Calu3 (cell line): ENCODE measurements around the gene PLEK2. TPM values are rescaled to one million over a fixed set of nuclear protein-coding genes. Genes with fewer than 3 reads are reported as not detected.

Experiments used
- BruUV-seq: library from RNA; stranded (reverse); fragments of 400-500 nt; replicated peaks from 2 replicates; lab custom pipeline; 2021; lab: Mats Ljungman, UMichigan
- CTCF ChIA-PET: fragments of 300-600 bp; sonication (Branson Sonifier 250); formaldehyde crosslinking; loops from one replicate; lab custom pipeline; 2022; ENCODE audit warnings: antibody characterized with exemption; lab: Charles Lee
- DNase-seq: peaks from one replicate; pipeline ENCODE4 v3.0.0; 2022
- H3K27ac Mint-ChIP-seq: one replicate; pipeline ENCODE4 v1.8.0; 2022; ENCODE audit warnings: mixed read lengths; ENCODE audit not compliant: unreplicated experiment
- H3K27me3 Mint-ChIP-seq: one replicate; pipeline ENCODE4 v1.8.0; 2022; ENCODE audit warnings: mixed read lengths; ENCODE audit not compliant: unreplicated experiment
- H3K36me3 Mint-ChIP-seq: one replicate; pipeline ENCODE4 v1.8.0; 2022; ENCODE audit warnings: mild to moderate bottlenecking, moderate library complexity, mixed read lengths; ENCODE audit not compliant: insufficient read depth, unreplicated experiment
- H3K4me1 Mint-ChIP-seq: one replicate; pipeline ENCODE4 v1.8.0; 2022; ENCODE audit warnings: mild to moderate bottlenecking, low read depth, mixed read lengths; ENCODE audit not compliant: unreplicated experiment
- H3K4me3 Mint-ChIP-seq: one replicate; pipeline ENCODE4 v1.8.0; 2022; ENCODE audit warnings: mild to moderate bottlenecking, low read depth, moderate library complexity, mixed read lengths; ENCODE audit not compliant: unreplicated experiment
- H3K9me3 Mint-ChIP-seq: one replicate; pipeline ENCODE4 v1.8.0; 2022; ENCODE audit warnings: low read depth, mixed read lengths; ENCODE audit not compliant: unreplicated experiment
- CTCF ChIP-seq: fragments of 200-600 bp; IDR thresholded peaks from one replicate; pipeline ENCODE4 v1.8.0; 2022; ENCODE audit warnings: antibody characterized with exemption; ENCODE audit not compliant: unreplicated experiment
- intact Hi-C: fragments of 100-400 bp; cut with micrococcal nuclease; formaldehyde crosslinking; loops from one replicate; pipeline ENCODE4 v1.10.0; 2022; ENCODE audit not compliant: unreplicated experiment
- total RNA-seq: library from RNA; stranded (reverse); gene quantifications from 2 replicates; pipeline ENCODE4 v1.2.3, GENCODE V29; 2022

PLEK2 gene
- total RNA-seq, 1 experiment from 2014 or later = 39.5 TPM

DNA sequence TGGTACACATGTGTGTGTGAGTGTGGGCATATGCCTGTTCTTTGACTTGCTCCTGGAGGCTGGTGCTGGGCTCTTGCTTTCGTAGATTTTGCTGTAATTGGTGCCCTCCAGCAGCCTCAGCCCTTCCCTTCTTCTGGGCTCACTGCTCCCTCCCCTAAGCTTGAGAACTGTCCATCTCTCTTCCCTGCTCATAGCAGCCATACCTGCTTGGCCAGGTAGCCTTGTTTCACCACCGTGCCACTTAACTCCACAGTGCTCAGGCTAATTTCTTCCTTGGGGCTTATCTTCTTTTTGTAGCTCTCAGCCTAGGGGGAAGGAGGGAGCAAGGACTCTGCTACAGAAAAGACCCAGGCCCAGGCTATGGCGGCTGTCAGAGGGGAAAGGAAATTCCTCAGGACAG lies 19.8 kb downstream of the PLEK2 start:
- H3K27ac Mint-ChIP-seq = no peak overlapping the region
- intact Hi-C loops = no loop called here
- TF ChIP-seq CTCF = no peak

GRCh38 chr14:67391268-67391667 lies 20.7 kb downstream of the PLEK2 start:
- H3K27ac Mint-ChIP-seq = no peak overlapping the region
- no peaks in the 10 kb centered on the region for H3K27me3 Mint-ChIP-seq
- DNase-seq = no peak
- intact Hi-C loops = no loop called here
- H3K4me1 Mint-ChIP-seq = peaks cover 3% of the 10 kb centered on the region
- no peak overlapping the region for H3K4me3 Mint-ChIP-seq
- BruUV-seq = no TSS peak
- TF ChIP-seq CTCF = no peak
- no peaks in the 10 kb centered on the region for H3K9me3 Mint-ChIP-seq
- peaks cover 29% of the 10 kb centered on the region for H3K36me3 Mint-ChIP-seq
- CTCF ChIA-PET = no interaction called here

More for the DNA sequence above, 19.8 kb downstream of the PLEK2 start:
- Mint-ChIP-seq H3K9me3 (no peaks in the 10 kb centered on the region), H3K27me3 (no peaks in the 10 kb centered on the region), H3K4me3 (no peak overlapping the region), H3K4me1 (peaks cover 11% of the 10 kb centered on the region), H3K36me3 (peaks cover 29% of the 10 kb centered on the region)
- CTCF ChIA-PET = no interaction called here
- BruUV-seq = no TSS peak
- no peak for DNase-seq

- Mint-ChIP-seq H3K4me1 (no peaks in the 10 kb centered on the region), H3K27me3 (no peaks in the 10 kb centered on the region), H3K27ac (no peak overlapping the region), H3K9me3 (no peaks in the 10 kb centered on the region), H3K36me3 (peaks cover 38% of the 10 kb centered on the region), H3K4me3 (no peak overlapping the region)
- intact Hi-C loops = no loop called here
- no peak for TF ChIP-seq CTCF
- no TSS peak for BruUV-seq
- no peak for DNase-seq
- CTCF ChIA-PET = no interaction called here
Observed at GRCh38 chr14:67389811-67390534, 22.0 kb downstream of the PLEK2 start.

DNA sequence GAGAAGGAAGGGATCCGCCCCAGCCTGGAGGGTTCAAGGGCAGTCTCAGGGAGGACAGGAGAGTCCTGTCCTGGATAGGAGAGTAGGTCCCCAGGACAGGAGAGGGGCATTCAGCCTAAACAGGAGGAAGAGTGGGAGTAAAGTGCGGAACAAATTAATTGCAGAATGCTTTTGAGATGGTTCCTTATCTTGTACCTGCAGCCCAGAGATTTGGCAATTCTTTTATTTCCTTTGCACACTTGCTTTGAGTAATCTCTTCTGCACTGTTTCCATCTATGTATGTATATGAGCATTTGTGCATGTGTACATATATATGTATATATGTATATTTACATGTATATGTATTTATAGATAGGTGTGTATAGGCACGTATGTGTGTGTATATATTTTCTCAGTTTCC lies 22.7 kb downstream of the PLEK2 start:
- Mint-ChIP-seq H3K27ac (no peak overlapping the region), H3K4me1 (no peaks in the 10 kb centered on the region), H3K4me3 (no peak overlapping the region), H3K9me3 (no peaks in the 10 kb centered on the region), H3K27me3 (no peaks in the 10 kb centered on the region), H3K36me3 (peaks cover 44% of the 10 kb centered on the region)
- no peak for DNase-seq
- CTCF ChIA-PET = no interaction called here
- intact Hi-C loops = no loop called here
- no TSS peak for BruUV-seq
- no peak for TF ChIP-seq CTCF
